Measurements from ENCODE around the gene CAMTA1.

Gene CAMTA1

DNA sequence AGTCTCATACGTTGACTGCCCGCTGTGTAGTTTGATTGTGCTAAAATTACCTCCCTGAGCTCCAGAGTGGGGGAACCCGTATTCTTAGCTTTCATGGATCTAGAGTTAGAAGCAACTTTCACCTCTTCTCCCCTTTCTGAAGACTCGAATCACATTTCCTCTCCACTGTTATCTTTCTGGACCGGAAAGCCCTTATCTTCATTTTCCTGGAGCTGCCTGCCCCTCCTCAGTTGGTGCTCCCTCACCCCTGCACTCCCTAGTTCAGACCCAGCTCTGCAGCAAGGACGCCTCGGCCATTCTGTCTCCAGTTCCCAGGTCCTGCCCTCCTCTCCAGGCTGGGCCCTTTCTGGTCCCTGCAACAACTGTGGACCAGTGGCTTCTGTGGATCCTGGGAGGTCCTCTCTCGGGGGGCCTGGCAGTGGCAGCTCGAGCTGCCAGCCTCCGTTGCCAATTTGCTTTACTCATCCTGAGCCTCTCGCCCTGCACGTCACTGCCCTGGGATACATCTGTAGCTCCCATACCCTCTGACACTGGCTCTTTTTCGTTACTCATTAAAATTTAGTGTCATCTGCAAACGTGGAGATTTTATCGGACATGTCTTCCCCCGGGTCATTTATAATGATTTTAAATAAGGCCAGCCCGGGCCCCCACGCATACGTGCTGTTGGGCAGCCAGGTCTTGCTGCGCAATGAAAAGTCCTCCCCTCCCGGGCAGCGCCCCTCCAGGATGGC lies 844.4 kb downstream of the CAMTA1 start:
- Histone ChIP-seq H3K4me2 (ENCODE audit: low read depth, low read length) (no peak overlapping the region), H3F3A (ENCODE audit: insufficient read depth, low read length) (no peaks in the 10 kb centered on the region), H3K36me3 (replicated peaks; ENCODE audit: insufficient read depth, low read length) (no peaks in the 10 kb centered on the region), H4K20me1 (ENCODE audit: insufficient read depth, low read length) (no peaks in the 10 kb centered on the region), H3K27me3 (replicated peaks; ENCODE audit: insufficient read depth, low read length) (peaks cover 100% of the 10 kb centered on the region), H3K9ac (ENCODE audit: low read length) (no peak overlapping the region), H3K4me1 (ENCODE audit: low read length) (no peaks in the 10 kb centered on the region), H3K9me3 (replicated peaks; ENCODE audit: insufficient read depth, low read length) (no peaks in the 10 kb centered on the region), H3K9me2 (replicated peaks; ENCODE audit: insufficient read depth, low read length) (no peaks in the 10 kb centered on the region), H3K27ac (ENCODE audit: low read length) (no peak overlapping the region), H3K79me2 (ENCODE audit: low read length) (no peaks in the 10 kb centered on the region), H2AFZ (ENCODE audit: low read length) (no peak overlapping the region), H3K4me3 (ENCODE audit: low read length) (no peak overlapping the region)
- no peak for DNase-seq
- TF ChIP-seq, protein P1, sequence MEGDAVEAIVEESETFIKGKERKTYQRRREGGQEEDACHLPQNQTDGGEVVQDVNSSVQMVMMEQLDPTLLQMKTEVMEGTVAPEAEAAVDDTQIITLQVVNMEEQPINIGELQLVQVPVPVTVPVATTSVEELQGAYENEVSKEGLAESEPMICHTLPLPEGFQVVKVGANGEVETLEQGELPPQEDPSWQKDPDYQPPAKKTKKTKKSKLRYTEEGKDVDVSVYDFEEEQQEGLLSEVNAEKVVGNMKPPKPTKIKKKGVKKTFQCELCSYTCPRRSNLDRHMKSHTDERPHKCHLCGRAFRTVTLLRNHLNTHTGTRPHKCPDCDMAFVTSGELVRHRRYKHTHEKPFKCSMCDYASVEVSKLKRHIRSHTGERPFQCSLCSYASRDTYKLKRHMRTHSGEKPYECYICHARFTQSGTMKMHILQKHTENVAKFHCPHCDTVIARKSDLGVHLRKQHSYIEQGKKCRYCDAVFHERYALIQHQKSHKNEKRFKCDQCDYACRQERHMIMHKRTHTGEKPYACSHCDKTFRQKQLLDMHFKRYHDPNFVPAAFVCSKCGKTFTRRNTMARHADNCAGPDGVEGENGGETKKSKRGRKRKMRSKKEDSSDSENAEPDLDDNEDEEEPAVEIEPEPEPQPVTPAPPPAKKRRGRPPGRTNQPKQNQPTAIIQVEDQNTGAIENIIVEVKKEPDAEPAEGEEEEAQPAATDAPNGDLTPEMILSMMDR (IDR thresholded peaks at IDR 0.05; ENCODE audit: low read length) = no peak
- TF ChIP-seq EZH2phosphoT487 (IDR thresholded peaks at IDR 0.05; ENCODE audit: low read length) (no peak), EZH2 (optimal IDR thresholded peaks at IDR 0.05; ENCODE audit: low read depth, low read length) (no peak)

DNA sequence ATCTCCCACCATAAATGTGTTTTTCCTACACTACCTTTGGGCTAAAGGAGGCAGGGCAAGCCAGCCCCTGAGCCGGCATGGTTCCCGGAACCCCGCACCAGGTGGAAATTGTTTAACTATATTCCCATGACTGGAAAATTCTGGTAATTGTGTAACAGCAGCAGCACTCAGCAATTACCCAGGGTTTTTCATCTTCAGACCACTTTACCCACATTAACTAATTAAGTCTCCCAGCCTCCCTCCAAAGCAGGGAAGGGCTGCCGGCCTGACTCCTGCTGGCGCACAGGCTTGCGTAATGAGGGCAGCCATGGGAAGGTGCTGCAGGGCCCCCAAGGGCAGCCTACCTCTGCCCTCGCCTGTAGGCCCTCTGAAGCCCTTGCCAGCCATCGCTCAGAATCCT lies 845.1 kb downstream of the CAMTA1 start:
- no peaks in the 10 kb centered on the region for H3F3A ChIP-seq (ENCODE audit: insufficient read depth, low read length)
- H3K4me1 ChIP-seq (ENCODE audit: low read length) = no peaks in the 10 kb centered on the region
- H3K27ac ChIP-seq (ENCODE audit: low read length) = no peak overlapping the region
- H3K27me3 ChIP-seq (replicated peaks; ENCODE audit: insufficient read depth, low read length) = peaks cover 100% of the 10 kb centered on the region
- H4K20me1 ChIP-seq (ENCODE audit: insufficient read depth, low read length) = no peaks in the 10 kb centered on the region
- no peak overlapping the region for H2AFZ ChIP-seq (ENCODE audit: low read length)
- no peaks in the 10 kb centered on the region for H3K9me2 ChIP-seq (replicated peaks; ENCODE audit: insufficient read depth, low read length)
- H3K9me3 ChIP-seq (replicated peaks; ENCODE audit: insufficient read depth, low read length) = no peaks in the 10 kb centered on the region
- H3K4me3 ChIP-seq (ENCODE audit: low read length) = no peak overlapping the region
- no peak overlapping the region for H3K9ac ChIP-seq (ENCODE audit: low read length)
- TF ChIP-seq EZH2 (optimal IDR thresholded peaks at IDR 0.05; ENCODE audit: low read depth, low read length) (no peak), EZH2phosphoT487 (IDR thresholded peaks at IDR 0.05; ENCODE audit: low read length) (no peak)
- TF ChIP-seq, protein P1 (IDR thresholded peaks at IDR 0.05; ENCODE audit: low read length) = no peak
- no peaks in the 10 kb centered on the region for H3K79me2 ChIP-seq (ENCODE audit: low read length)
- no peak for DNase-seq
- H3K4me2 ChIP-seq (ENCODE audit: low read depth, low read length) = no peak overlapping the region
- H3K36me3 ChIP-seq (replicated peaks; ENCODE audit: insufficient read depth, low read length) = no peaks in the 10 kb centered on the region

DNA sequence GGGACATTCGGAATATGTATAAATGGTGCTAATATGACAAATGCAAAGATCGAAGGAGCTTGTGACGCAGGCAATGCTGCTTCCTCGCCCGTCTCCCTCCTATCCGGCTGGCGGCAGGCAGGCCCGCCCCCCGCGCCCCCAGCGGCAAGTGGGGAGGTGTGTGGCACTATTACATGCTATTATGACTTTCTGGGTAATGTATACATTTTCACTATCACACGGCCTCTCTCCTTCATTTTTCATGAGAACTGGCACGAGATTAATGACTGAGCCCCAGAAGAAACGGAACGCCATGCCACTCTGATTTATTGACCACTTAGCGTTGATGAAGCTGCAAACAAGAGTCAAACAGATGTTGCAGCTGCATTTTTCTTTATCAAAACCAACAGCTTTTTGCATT lies 846.9 kb downstream of the CAMTA1 start:
- TF ChIP-seq, protein P1 (IDR thresholded peaks at IDR 0.05; ENCODE audit: low read length) = no peak
- no peak for TF ChIP-seq EZH2phosphoT487 (IDR thresholded peaks at IDR 0.05; ENCODE audit: low read length)
- TF ChIP-seq EZH2 (optimal IDR thresholded peaks at IDR 0.05; ENCODE audit: low read depth, low read length) = no peak
- H3K27me3 ChIP-seq (replicated peaks; ENCODE audit: insufficient read depth, low read length) = peaks cover 98% of the 10 kb centered on the region
- H3K4me3 ChIP-seq (ENCODE audit: low read length) = no peak overlapping the region

More for the DNA sequence above, 846.9 kb downstream of the CAMTA1 start:
- no peaks in the 10 kb centered on the region for H3K36me3 ChIP-seq (replicated peaks; ENCODE audit: insufficient read depth, low read length)
- no peaks in the 10 kb centered on the region for H3F3A ChIP-seq (ENCODE audit: insufficient read depth, low read length)
- H3K27ac ChIP-seq (ENCODE audit: low read length) = no peak overlapping the region
- no peaks in the 10 kb centered on the region for H3K79me2 ChIP-seq (ENCODE audit: low read length)
- no peaks in the 10 kb centered on the region for H3K9me2 ChIP-seq (replicated peaks; ENCODE audit: insufficient read depth, low read length)
- DNase-seq = no peak
- no peak overlapping the region for H3K4me2 ChIP-seq (ENCODE audit: low read depth, low read length)
- H3K4me1 ChIP-seq (ENCODE audit: low read length) = no peaks in the 10 kb centered on the region
- no peaks in the 10 kb centered on the region for H3K9me3 ChIP-seq (replicated peaks; ENCODE audit: insufficient read depth, low read length)
- H4K20me1 ChIP-seq (ENCODE audit: insufficient read depth, low read length) = no peaks in the 10 kb centered on the region
- no peak overlapping the region for H2AFZ ChIP-seq (ENCODE audit: low read length)
- no peak overlapping the region for H3K9ac ChIP-seq (ENCODE audit: low read length)
